HG03565 (cell line): ENCODE data around the gene RNF207.

Experiments used
- ATAC-seq: cut with Tn5 transposase; IDR thresholded peaks from one replicate; pipeline ENCODE4 v1.9.1; 2021; ENCODE audit warnings: mild to moderate bottlenecking, moderate library complexity; ENCODE audit not compliant: unreplicated experiment

RNF207 gene

GRCh38 chr1:6205849-6206519 lies at the start of gene RNF207:
TSS of gene RNF207 (plus strand) at chr1:6206119. CDS start at chr1:6206536, 417 bp downstream.
- peak; percentile 36 for ATAC-seq

GRCh38 chr1:6157132-6157527 lies 48.8 kb upstream of the RNF207 start:
- no peak for ATAC-seq

GRCh38 chr1:6157528-6158174 lies 48.3 kb upstream of the RNF207 start:
- no peak for ATAC-seq

- no peak for ATAC-seq
Observed at GRCh38 chr1:6158181-6158580, 47.7 kb upstream of the RNF207 start.

- no peak for ATAC-seq
Observed at GRCh38 chr1:6162341-6162740, 43.6 kb upstream of the RNF207 start.

- no peak for ATAC-seq
Observed at GRCh38 chr1:6162773-6163172, 43.1 kb upstream of the RNF207 start.

- ATAC-seq, result no peak
Observed at GRCh38 chr1:6163191-6163972, 42.5 kb upstream of the RNF207 start.

- no peak for ATAC-seq
Observed at GRCh38 chr1:6163973-6164617, 41.8 kb upstream of the RNF207 start.

- ATAC-seq, result no peak
Observed at GRCh38 chr1:6165027-6165426, 40.9 kb upstream of the RNF207 start.

- no peak for ATAC-seq
Observed at GRCh38 chr1:6165441-6165985, 40.4 kb upstream of the RNF207 start.

- no peak for ATAC-seq
Observed at GRCh38 chr1:6166221-6166620, 39.7 kb upstream of the RNF207 start.

- ATAC-seq, result no peak
Observed at GRCh38 chr1:6166655-6167390, 39.1 kb upstream of the RNF207 start.

GRCh38 chr1:6167391-6168303 lies 38.3 kb upstream of the RNF207 start:
- no peak for ATAC-seq

- ATAC-seq, result no peak
Observed at GRCh38 chr1:6168947-6169586, 36.9 kb upstream of the RNF207 start.

- ATAC-seq, result no peak
Observed at GRCh38 chr1:6170116-6170741, 35.7 kb upstream of the RNF207 start.

GRCh38 chr1:6170742-6171201 lies 35.1 kb upstream of the RNF207 start:
- ATAC-seq, result no peak

- ATAC-seq, result no peak
Observed at GRCh38 chr1:6171548-6172124, 34.3 kb upstream of the RNF207 start.

- ATAC-seq, result no peak
Observed at GRCh38 chr1:6172549-6172948, 33.4 kb upstream of the RNF207 start.
